Measurements from ENCODE around the gene HNRNPDL.

HNRNPDL gene

GRCh38 chr4:82381661-82382296 is 48.5 kb downstream of the HNRNPDL start:
- no peak for DNase-seq

GRCh38 chr4:82381235-82381634 is 49.0 kb downstream of the HNRNPDL start:
- DNase-seq, result no peak

GRCh38 chr4:82380831-82381230 is 49.4 kb downstream of the HNRNPDL start:
- DNase-seq, result no peak

GRCh38 chr4:82380344-82380743 is 49.9 kb downstream of the HNRNPDL start:
- no peak for DNase-seq

GRCh38 chr4:82376109-82376508 is 54.2 kb downstream of the HNRNPDL start:
- no peak for DNase-seq

- peak; percentile 96 for DNase-seq
These were observed 56.2 kb downstream of the HNRNPDL start, which contains the start of gene HNRNPD for GRCh38 chr4:82373816-82374625. Gene HNRNPD (minus strand): TSS chr4:82373991. CDS start chr4:82373678, 313 bp downstream.

GRCh38 chr4:82373486-82373815 is 56.8 kb downstream of the HNRNPDL start:
- DNase-seq, result no peak

All from CD4-positive, alpha-beta T cell treated with Interleukin-10 for 1 hour (primary cell).